Right hindlimb (tissue), 1 donor: ENCODE measurements around the gene GPR183.
"Not testable (repeated sequence)": the region's sequence is repeated elsewhere in the genome, so short reads cannot be mapped to it uniquely, and the experiment has no call there.

Source experiments
- DNase-seq: peaks from one replicate; pipeline ENCODE4 v3.0.0-alpha.2; 2018

GPR183 gene

GRCh38 chr13:99265821-99266426, 41.3 kb downstream of the GPR183 start:
- no peak for DNase-seq

- no peak for DNase-seq
Observed at GRCh38 chr13:99265162-99265800, 41.9 kb downstream of the GPR183 start.

- DNase-seq, result no peak
Observed at GRCh38 chr13:99264051-99264450, 43.1 kb downstream of the GPR183 start.

- DNase-seq, result no peak
Observed at GRCh38 chr13:99263126-99263785, 43.9 kb downstream of the GPR183 start.

GRCh38 chr13:99261059-99261458, 46.1 kb downstream of the GPR183 start:
- DNase-seq, result no peak

- DNase-seq, result no peak
Observed at GRCh38 chr13:99260216-99260615, 47.0 kb downstream of the GPR183 start.

- no peak for DNase-seq
Observed at GRCh38 chr13:99258946-99259345, 48.3 kb downstream of the GPR183 start.

GRCh38 chr13:99258210-99258860, 48.9 kb downstream of the GPR183 start, which contains the start of gene GPR18:
Gene GPR18 (minus strand): TSS chr13:99258379. CDS start chr13:99255872, 2,507 bp downstream.
- no peak for DNase-seq

- DNase-seq, result no peak
Observed at GRCh38 chr13:99257291-99257690, 49.9 kb downstream of the GPR183 start.

GRCh38 chr13:99256709-99257108, 50.5 kb downstream of the GPR183 start:
- no peak for DNase-seq

GRCh38 chr13:99256283-99256682, 50.9 kb downstream of the GPR183 start:
- no peak for DNase-seq

- DNase-seq, result peak; percentile 35
Observed at GRCh38 chr13:99255271-99255670, 51.9 kb downstream of the GPR183 start.

- DNase-seq, result peak; percentile 39
Observed at GRCh38 chr13:99254830-99255229, 52.4 kb downstream of the GPR183 start.

- no peak for DNase-seq
Observed at GRCh38 chr13:99251921-99252320, 55.3 kb downstream of the GPR183 start.

- no peak for DNase-seq
Observed at GRCh38 chr13:99250982-99251825, 56.0 kb downstream of the GPR183 start.

GRCh38 chr13:99249606-99250005, 57.6 kb downstream of the GPR183 start:
- not testable (repeated sequence) for DNase-seq

GRCh38 chr13:99249178-99249577, 58.0 kb downstream of the GPR183 start:
- DNase-seq, result not testable (repeated sequence)

- no peak for DNase-seq
Observed at GRCh38 chr13:99246100-99246499, 61.1 kb downstream of the GPR183 start.
